Right hindlimb (tissue), 1 donor: ENCODE measurements around the gene ZGPAT.
A peak's percentile ranks its signal among the peaks of the same experiment; 100 is the strongest.
"Not testable (repeated sequence)": the region's sequence is repeated elsewhere in the genome, so short reads cannot be mapped to it uniquely, and the experiment has no call there.

Experiments
- DNase-seq: peaks from one replicate; pipeline ENCODE4 v3.0.0-alpha.2; 2018

ZGPAT gene

DNA sequence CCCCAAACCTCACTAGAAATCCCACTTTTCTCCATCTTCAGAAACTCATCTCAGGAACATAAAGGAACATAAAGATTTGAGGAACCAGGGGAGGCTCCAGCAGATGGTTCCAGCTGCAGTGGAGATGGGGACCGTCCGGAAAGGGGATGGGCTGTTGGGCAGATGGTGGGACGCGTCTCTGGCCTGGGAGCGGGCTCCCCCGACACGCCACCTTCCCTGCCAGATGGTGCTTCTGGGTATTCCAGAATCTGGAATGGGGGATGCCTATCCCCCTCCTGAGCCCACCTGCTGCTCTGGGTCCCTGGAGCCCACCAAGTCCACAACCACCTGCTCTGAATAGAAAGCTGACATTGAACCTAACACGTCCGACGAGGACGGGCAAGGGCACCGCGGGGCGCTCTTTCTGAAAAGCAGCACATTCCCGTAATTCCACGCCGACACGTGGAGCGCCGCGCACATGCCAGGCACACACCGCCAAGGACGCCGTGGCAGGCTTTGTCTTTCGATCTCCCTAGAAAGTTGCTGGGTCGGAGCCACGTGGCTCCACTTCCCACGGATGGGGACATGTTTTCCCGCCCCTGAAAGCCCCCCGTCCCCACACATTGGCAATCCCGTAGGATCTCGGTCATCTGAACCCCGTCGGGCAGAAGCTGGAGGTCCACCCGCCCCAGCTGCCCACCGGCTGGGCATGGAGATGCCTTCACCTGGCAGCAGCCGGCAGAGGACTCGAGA is 59.0 kb downstream of the ZGPAT start:
- no peak for DNase-seq

DNA sequence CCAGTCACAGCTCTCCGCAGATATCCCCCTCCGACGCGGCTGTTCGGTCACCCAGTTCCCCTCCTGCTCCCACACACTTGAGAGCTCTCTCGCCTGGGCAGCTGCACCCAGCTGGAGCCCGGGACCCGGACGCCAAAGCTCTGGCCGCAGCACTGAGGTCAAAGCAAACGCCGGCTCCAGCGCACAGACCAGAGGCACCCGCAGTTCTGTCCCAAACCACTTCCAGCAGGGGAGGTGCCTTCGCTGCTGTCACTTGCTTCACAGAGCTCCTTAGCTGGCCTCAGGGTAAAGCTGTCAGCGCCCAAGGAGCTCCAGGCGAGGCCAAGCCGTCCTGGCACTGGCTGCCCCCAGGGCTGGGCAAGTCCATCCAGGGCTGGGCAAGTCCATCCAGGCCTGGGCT is 59.6 kb downstream of the ZGPAT start:
- no peak for DNase-seq

DNA sequence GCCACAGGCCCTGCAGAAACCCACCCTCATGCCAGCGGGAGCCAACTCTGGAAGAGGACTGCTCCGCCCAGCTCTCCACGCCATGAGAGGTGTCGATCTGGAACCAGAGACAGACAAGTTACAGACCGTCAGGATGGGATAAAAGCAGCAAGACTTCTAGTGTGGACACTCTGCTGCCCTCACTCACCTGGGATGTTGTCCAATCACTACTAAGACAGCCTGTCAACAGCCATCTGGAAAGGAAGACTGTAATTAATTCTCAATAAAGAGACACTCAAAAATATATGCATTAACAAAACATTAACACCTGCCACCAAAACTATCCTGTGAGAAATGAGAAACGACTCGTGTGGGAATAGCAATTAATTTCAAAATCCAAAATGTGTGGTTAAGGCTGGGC is 60.0 kb downstream of the ZGPAT start:
- no peak for DNase-seq

DNA sequence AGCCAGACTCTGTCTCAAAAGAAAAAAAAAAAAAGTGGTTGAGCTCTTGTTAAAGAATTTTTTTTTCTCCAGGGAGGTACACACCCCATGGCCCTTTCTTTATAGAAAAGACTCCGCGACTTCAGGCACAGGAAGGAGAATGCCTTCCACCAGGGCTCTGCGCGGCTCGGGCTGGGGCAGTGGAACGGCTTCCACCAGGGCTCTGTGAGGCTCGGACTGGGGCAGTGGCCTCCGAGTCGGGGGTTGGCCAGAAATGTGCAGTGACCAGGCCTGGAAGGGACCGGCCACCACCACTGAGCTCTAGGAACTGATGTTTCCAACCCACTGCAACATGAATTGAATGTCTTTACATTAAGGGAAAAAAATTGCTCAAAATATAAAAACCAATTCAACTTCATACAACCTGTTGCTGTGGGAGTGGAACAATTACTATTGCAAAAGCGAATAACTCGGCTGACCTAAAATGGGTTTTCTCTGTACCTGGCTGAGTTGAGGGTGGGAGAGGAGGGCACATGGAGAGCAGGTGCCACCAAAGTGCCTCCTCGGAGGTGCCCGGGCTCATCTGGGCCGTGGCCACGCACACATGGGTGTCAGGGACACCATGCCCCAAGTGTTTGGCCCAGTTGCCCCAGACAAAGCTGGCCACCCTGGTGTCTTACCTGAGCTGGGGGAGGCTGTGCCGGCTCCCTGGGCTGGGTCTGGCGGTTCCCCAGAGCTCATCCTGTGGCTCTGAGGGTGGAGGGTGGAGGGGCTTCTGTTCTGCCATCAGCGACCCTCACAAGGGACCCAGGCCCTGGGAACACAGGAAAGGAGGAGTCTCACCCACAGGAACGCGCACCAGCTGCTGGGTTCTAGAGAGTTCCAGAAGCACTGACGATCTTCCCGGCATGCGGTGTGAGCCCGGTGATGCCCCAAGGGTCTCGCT is 61.0 kb downstream of the ZGPAT start:
- DNase-seq: no peak

DNA sequence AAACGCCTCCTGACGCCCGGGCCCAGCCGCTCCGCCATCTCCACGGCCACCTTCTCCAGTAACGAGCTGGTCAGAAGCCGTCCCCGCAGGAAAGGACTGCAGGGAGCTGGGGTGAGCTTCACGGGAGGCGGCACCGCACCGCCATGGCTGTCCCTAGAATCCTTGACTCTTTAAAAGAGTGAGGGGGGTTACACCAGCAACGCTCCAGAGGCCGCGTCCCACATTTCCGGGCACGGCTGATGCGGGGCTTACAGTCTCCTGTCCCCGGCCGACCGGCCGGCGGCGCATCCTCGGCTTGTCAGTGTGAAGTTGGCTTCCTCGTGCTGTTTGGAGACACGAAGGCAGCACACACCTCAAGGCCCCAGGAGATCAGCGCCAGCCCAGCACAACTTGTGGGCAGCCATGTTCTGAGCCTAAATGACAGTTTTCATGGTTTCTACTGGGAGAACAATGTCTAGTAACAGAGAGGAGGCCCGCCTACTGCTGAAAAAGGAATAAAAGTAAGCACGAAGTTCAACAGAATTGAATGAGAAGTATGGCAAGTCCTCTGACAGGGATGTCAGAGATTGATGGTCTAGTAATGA is 62.1 kb downstream of the ZGPAT start:
- no peak for DNase-seq

DNA sequence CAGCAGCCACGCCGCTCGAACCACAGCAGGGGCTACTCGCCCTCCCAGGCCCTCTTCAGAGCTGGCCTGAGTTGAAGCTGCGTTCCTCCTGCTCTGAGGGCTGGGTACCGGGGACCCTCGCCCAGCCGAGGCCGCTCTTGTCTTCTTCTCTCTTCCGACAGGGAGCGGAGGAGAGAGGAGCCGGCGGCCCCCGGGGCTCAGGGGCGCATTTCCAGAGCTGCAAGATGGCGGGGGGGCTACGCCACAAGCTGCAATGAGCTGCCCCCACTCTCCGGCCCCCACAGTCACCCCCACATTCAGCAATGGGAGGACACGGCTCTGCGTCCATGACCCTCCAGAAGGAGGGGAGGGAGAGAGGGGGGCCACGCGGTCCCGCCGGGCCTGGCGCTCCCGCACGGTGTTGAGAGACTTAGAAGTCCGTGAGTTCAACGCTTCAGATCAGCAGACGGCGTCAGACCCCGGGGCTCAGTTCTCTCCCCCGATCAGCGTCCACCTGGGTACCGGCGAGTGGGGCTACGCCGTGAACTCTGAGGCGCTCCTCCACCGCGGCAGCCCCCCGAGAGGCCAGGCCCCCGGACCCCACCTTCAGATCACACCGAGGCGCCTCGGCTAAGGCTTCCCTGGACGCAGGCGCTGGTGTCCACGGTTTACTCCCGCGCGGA is 63.3 kb downstream of the ZGPAT start:
- no peak for DNase-seq

DNA sequence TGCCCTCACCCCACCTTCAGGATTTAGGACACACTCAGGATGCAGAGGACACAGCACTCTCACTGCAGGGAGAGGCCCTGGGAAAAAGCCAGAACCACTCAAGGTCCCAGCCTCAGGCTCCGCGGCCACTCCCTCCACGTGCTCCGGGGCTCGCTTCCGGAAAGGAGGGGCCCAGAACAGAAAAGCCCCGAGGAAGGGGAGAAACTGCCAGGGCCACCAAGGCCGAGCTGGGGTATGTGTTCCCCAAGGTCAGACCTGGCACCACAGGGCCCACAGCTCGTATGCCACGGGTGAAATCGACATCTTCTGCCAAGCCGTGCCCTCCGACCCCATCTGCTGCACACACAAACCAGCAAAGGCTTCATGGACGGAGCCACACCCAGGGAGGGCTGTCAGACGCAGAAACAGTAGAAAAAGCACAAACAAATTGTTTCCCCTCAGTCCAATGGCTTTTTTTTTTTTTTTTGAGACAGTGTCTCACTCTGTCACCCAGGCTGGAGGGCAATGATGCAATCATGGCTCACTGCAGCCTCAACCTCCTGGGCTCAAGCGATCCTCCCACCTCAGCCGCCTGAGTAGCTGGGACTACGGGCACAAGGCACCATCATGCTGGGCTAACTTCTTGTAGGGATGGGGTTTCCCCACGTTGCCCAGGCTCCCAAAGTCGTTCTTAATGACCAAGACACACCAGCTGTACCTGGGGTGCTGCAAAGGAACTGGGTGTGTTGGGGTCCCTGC is 65.1 kb downstream of the ZGPAT start:
- peak; percentile 20 for DNase-seq

DNA sequence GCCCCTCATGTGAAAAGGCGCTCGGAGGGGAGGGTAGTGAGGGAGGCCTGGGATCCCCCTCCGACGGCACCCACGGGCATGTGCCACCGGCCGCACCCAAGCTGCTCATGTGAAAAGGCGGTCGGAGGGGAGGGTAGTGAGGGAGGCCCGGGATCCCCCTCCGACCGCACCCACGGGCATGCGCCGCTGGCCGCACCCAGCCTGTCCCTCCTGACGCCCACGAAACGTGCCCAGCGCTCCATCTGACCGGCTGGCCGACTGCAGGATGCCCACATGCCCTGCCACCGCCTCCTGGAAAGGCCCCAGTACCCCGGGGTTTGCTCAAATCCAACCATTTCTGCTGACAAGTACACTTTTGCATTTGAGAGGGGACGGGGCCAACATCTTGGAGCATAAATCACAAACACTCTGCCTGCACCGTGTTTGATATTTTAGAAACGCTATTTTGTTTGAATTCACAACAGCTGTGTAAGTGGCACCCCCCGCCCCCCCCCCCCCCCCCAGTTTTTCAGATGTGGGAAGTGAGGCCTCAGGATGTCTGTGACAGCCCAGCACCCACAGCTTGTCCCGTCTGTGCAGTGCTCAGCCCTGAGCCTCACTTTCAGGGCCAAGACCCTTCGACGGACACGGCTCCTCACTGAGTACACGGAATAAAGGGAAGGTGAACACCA is 65.9 kb downstream of the ZGPAT start:
- peak; percentile 18 for DNase-seq

DNA sequence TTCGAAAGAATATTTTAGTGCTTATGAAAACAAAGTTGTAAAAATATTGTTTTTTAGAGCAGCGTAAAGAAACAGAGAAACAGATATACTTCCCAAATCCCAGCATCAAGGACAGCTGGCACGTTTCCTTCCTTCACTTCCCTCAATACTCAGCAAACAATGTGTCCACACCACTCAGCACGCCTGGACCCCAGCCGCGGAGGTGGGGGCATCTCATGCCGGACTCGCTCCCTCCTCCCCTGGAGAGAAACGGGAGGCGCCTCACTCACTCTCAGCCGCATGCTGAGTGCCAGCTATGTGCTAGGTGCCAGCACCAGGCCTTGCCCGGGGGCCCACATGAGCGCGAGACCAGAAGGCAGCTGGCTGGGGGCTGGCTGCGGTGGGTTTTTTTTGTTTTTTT is 66.5 kb downstream of the ZGPAT start:
- DNase-seq: peak; percentile 28

DNA sequence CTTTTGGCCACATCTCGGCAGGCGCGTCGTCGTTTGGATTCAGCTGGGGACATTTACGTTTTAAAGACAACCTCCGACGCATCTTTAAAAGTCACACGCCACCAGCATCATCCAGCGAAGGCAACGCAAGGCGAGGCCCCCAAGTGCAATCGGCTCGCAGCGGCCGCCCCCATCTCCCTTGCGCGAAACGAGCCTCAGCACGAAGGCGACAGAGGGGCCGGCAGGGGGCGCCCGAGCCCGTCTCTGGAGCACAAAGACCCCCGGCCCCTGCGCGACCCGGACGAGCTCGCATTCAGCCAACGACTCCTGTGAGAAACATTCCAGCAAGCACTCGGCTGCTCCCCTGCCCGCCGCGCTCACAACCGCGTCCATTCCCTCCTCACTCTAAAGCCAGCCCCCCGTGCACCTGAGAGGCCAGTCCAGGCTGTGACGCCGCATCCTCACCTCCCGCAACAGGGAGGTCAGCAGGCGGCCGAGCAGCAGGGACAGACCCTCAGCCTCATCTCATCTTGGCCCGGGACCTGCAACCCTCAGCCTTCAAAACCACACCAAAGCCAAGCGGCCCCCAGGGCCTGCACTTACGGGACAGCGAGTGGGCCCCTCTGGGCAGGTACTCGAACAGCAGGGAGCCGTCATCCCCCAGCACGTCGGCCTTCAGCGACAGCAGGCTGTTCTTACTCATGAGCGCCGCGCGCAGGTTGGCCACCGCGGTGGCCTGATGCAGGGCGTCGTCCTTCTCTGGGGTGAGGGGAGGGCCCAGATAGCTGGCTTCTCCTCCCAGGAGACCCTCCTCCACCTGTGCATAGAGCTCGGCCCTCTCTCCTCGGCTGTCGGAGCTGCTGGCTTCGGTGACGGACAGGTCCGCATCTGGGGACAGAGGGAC is 67.5 kb downstream of the ZGPAT start:
- DNase-seq: peak; percentile 83

DNA sequence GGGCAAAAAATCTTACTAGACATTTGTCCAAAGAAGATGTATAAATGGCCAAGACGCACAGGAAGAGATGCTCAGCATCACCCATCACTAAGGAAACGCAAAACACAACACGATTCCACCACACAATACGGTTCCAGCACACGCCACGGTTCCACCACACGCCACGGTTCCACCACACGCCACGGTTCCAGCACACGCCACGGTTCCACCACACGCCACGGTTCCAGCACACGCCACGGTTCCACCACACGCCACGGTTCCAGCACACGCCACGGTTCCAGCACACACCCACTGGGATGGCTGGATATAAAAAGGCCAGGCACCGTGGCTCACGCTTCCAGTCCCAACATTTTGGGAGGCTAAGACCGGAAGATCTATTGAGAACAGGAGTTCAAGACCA is 69.0 kb downstream of the ZGPAT start:
- DNase-seq: not testable (repeated sequence)

DNA sequence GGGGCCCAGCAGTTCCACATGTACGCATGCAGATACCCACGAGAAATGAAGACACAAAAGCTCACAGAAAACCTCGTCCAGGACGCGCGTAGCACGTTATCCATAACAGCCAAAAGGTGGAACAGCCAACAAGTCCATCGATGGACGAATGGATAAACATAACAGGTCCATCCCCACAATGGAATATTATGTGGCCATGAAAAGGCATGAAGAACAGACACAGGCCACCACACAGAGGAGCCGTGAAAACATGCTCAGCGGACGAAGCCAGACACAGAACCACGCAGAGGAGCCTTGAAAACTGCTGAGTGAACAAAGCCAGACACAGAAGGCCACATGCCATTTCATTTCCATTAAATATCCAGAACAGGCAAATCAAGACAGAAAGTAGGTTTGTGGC is 69.8 kb downstream of the ZGPAT start:
- peak; percentile 4 for DNase-seq

DNA sequence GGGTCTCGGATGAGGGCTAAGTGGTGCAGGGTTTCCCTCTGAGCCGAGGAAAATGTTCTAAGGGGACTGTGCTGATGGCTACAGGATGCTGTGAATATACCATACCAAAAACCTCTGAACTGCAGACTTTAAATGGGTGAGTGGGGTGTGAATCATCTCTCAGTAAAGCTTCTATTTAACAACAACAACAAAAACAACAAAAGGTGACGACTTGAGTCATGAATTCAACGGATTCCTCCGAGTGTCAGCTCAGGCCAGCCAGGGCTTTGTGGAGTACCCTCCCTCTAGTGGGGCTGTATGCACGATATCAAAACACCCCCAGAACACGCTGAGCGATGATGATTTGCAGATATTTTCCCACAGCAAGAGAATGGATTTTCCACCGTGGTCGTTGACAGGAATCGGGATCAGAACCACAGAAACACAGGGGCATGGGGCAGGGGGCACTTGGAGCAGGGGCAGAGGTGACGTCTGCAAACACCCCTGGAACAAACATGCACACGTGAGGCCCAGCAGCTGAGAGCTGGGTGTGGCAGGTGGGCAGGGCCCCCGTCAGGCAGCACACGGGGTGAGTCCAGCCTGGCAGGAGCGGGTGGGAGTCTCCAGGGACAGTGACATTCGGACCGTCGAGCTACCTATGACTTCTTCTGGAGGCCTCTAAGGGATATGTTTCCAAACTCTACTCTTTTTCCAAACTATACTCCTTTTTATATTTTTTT is 70.4 kb downstream of the ZGPAT start:
- DNase-seq: no peak

DNA sequence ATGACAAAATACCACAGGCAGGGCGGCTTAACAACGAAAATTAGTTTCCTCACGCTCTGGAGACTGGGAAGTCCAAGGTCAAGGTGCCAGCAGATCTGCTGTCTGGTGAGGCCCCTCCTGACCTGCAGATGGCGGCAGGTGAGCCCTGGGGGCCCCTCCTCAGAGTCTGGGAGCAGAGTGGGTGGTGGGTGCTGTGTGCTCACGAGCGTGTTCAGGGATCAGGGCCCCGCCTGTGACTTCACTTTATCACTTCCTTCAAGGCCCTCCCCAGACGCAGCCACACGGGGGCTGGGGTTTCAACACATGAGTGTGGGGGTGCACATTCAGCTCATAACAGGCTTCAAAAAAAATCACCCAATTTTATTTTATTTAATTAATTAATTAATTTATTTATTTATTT is 71.0 kb downstream of the ZGPAT start:
- DNase-seq: peak; percentile 7

DNA sequence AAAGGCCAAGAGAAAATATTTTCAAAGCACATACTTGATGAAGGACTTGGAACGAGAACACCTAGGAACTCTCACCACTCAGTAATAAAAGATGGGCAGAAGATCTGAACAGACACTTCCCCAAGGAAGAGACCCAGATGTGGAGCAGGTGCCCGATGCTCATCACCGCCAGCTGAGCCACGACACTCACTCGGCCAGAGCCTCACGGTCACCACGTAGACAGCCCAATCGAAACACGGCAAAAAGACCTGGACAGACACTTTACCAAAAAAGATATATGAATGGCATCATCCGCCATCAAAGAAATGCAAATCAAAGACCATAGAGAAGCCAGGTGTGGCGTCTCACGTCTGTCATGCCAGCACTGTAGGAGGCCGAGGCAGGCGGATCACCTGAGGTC is 73.3 kb downstream of the ZGPAT start:
- DNase-seq: peak; percentile 4

DNA sequence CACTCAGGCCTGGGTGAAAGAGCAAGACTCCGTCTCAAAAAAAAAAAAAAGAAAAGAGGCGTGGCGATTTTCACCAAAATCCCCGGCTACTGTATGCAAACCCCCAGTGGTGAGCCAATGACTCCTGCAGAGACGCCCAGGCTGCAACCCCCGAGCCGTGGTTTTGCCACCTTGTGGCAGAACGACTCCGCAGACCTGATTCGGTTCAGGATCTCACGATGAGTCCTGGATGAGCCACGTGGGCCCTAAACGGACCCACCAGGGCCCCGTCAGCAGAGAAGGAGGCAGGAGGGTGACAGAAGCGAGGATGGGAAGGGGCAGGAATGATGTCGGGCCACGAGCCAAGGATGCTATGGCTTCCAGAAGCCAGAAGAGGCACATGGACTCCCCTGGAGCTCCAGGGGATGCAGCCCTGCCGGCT is 74.2 kb downstream of the ZGPAT start:
- no peak for DNase-seq

DNA sequence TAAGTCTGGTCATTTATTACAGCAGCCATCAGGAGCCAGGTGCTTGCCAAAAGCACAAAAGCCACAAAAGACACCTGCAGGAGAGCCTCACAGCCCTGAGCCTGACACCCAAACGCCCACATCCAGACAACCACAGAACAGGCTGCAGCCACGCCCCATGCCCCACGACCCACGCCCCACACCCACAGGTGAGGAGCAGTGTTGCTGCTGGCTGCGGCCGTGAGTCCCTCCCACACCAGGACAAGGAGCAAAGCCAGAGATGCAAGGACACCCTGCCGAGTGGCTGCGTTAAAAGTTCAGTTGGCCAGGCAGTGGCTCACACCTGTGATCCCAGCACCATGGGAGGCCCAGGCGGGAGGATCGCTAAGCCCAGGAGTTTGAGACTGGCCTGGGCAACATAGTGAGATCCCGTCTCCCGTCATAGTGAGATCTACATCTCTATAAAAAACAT is 74.7 kb downstream of the ZGPAT start:
- DNase-seq: peak; percentile 7

DNA sequence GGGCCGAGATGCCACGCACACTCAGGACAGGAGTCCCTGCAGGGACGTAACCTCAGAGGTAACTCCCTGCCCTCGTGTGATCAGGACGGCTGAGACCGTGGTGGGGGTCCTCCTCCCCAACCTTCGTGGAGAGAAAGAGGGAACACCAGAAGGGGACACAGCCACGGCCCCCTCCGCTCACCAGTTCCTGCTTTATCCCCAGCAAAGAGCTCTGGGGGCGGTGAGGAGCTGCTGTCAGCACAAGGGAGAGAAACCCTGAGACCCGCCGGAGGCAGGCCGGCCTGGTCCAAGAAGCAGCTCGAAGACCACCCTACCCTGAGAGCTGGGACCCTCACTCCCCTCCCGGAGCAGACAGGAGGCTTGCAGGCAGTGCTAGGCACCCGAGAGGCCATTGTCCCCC is 76.1 kb downstream of the ZGPAT start:
- peak; percentile 10 for DNase-seq

DNA sequence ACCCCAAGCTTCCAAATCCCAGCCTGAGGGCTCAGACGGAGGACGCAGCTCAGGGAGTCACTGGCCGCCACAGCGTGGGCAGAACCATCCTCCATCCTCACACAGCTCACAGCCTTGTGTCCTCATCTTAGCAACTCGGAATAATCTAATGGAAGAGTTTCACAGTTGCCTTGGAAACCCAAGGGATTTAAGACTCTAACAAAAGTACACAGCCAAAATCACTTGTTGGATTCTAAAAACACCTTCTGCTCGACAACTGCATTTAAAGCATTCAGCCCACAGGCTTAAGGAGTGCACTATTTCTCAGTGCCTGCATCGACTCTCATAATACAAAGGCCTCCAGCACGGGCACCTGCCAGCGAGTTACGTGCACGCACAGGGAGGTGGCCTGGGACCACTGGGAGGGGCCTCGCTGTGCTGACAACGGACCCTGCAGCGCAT is 77.9 kb downstream of the ZGPAT start:
- no peak for DNase-seq
